Stimulated activated effector memory CD8-positive, alpha-beta T cell treated with anti-CD3 and anti-CD28 coated beads, Interleukin-12 subunit alpha, Interleukin-12 subunit beta, amount 100 ng/mL, for 72 hours (primary cell): ENCODE measurements around the gene OVCA2.

Source experiments
- ATAC-seq: fragments of 150-1000 bp; cut with Tn5 transposase; 2 replicates; pipeline ENCODE4 v1.10.0; 2021
- DNase-seq, 2 donors: peaks; one replicate each; pipeline ENCODE4 v3.0.0; 2021 to 2022; ENCODE audit warnings: low spot score in 2 of 2
- H3K27ac Mint-ChIP-seq: one replicate; pipeline ENCODE4 v1.8.0; 2022; ENCODE audit warnings: mild to moderate bottlenecking, mixed read lengths
- H3K36me3 Mint-ChIP-seq: one replicate; pipeline ENCODE4 v1.8.0; 2022; ENCODE audit warnings: mild to moderate bottlenecking, mixed read lengths
- H3K4me1 Mint-ChIP-seq: one replicate; pipeline ENCODE4 v1.8.0; 2022; ENCODE audit warnings: mixed read lengths
- H3K4me3 Mint-ChIP-seq: one replicate; pipeline ENCODE4 v1.8.0; 2022; ENCODE audit warnings: mild to moderate bottlenecking, mixed read lengths
- H3K9me3 Mint-ChIP-seq: one replicate; pipeline ENCODE4 v1.8.0; 2022; ENCODE audit warnings: mixed read lengths

Gene OVCA2

DNA sequence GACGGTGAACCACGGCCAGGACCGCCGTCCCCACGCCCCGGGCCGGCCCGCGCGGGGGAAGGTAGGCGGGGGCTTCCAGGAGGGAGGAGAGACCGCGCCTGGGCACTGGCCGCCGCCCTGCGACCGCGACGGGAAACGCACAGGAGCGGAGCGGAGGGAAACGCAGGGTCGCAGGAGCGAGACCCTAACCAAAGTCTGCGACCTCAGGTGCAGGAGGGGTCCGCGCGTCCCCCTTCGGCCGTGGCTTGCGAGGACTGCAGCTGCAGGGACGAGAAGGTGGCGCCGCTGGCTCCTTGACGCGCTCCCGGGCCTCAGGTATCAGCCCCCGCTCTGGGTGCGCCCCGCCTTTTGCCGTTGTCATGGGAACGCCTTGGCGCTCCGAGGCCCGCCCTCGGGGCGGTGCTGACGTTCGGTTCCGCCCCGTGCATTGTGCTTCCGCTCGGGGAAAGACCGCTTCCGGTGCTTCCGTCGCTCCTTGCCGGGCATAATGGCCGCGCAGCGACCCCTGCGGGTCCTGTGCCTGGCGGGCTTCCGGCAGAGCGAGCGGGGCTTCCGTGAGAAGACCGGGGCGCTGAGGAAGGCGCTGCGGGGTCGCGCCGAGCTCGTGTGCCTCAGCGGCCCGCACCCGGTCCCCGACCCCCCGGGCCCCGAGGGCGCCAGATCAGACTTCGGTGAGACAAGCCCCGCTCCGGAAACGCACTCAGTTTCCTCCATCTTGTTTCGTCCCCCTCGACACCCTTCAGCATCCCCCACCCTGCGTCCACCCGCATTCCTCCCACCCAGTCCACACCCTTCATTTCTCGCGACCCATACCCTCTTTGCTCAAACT lies at the start of gene OVCA2:
TSS of gene OVCA2 (plus strand) at position 462 of the 829 bp plus-strand sequence. CDS start at position 488, 26 bp downstream.
- Mint-ChIP-seq H3K27ac (peak within 1 kb of the TSS; percentile 97), H3K36me3 (peaks cover 73% of the 10 kb centered on the region), H3K4me3 (peak within 1 kb of the TSS; percentile 96), H3K9me3 (no peaks in the 10 kb centered on the region), H3K4me1 (peaks cover 29% of the 10 kb centered on the region)
- DNase-seq: peak; percentile 94 to 98
- ATAC-seq: peak; percentile 96

DNA sequence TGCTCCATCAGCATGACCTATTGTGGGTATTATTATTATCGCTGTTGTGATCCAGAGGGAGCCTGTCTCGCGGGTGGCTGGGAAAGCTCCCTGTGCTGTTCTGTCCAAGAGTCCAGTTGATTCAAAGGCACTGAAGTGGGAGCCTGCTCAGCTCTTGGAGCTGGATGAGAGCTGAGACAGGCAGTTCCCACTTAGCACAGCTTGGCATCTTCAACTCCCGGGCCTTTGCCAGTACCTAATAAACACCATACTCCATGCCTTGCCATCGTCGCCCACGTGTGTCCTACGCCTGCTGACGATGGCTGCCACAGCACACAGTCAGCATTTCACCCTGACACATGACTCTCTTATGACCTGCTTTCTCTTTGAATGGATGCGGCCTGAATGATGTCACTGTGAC lies 49.3 kb upstream of the OVCA2 start:
- H3K36me3 Mint-ChIP-seq: no peaks in the 10 kb centered on the region
- no peak for DNase-seq
- H3K9me3 Mint-ChIP-seq: no peaks in the 10 kb centered on the region
- ATAC-seq: no peak
- H3K4me3 Mint-ChIP-seq: no peak overlapping the region
- H3K4me1 Mint-ChIP-seq: no peaks in the 10 kb centered on the region
- no peak overlapping the region for H3K27ac Mint-ChIP-seq

GRCh38 chr17:1994707-1995106 lies 47.1 kb upstream of the OVCA2 start:
- ATAC-seq (no peak), DNase-seq (no peak)
- Mint-ChIP-seq H3K4me3 (no peak overlapping the region), H3K9me3 (no peaks in the 10 kb centered on the region), H3K4me1 (no peaks in the 10 kb centered on the region), H3K27ac (no peak overlapping the region), H3K36me3 (no peaks in the 10 kb centered on the region)

DNA sequence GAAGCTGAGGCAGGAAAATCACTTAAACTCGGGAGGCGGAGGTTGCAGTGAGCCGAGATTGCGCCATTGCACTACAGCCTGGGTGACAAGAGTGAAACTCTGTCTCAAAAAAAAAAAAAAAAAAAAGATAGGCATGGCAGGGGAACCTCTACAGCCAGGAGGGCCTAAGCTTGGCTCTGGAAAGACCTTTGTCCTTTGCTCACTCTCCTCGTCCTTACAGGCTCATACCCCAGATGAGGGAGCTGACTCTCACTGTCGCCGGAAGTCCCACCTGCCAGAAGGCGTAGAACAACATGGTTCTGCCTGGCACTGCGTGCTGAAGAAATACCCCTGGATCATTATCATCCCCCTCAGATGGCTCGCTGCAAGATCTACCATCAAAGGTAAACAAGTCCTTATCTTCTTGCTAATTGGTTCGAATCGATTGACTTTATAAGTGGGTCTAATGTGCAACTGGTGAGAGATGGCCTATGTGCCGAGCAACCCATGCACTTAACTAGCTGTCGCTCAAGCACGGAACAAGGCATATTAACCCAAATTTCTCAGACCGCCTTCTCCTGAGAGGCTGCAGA lies 46.4 kb upstream of the OVCA2 start:
- DNase-seq: no peak
- H3K9me3 Mint-ChIP-seq: no peaks in the 10 kb centered on the region
- no peak for ATAC-seq
- H3K4me1 Mint-ChIP-seq: no peaks in the 10 kb centered on the region
- H3K4me3 Mint-ChIP-seq: no peak overlapping the region
- no peaks in the 10 kb centered on the region for H3K36me3 Mint-ChIP-seq
- H3K27ac Mint-ChIP-seq: no peak overlapping the region

GRCh38 chr17:1995907-1996799 lies 45.7 kb upstream of the OVCA2 start:
- Mint-ChIP-seq H3K27ac (no peak overlapping the region), H3K9me3 (no peaks in the 10 kb centered on the region), H3K4me3 (no peak overlapping the region), H3K36me3 (no peaks in the 10 kb centered on the region), H3K4me1 (no peaks in the 10 kb centered on the region)
- no peak for ATAC-seq
- DNase-seq: no peak

DNA sequence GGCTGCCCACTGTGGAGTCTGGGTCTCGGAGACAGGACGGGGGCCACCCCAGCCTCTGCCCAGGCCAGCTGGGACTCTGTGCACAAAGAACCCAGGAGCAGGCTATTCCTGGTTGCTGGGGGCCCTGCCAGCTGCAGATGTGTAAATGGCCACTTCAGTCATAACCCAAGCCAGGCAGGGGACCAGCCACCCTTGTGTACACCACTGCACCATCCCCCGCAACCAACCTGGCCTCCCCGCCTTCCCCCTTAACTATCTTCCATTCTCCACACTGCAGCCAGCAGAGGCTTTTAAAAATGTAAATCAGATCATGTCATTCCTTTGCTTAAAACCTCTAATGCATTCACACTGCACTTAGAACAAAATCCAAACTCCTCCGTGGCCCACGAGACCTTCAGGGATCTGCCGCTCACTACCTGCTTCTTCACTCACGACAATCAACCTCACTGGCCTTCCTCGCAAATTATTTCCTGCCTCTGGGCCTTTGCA lies 45.0 kb upstream of the OVCA2 start:
- DNase-seq: no peak
- H3K4me1 Mint-ChIP-seq: no peaks in the 10 kb centered on the region
- H3K4me3 Mint-ChIP-seq: no peak overlapping the region
- no peak overlapping the region for H3K27ac Mint-ChIP-seq
- no peaks in the 10 kb centered on the region for H3K36me3 Mint-ChIP-seq
- H3K9me3 Mint-ChIP-seq: no peaks in the 10 kb centered on the region
- no peak for ATAC-seq

GRCh38 chr17:1997289-1997926 lies 44.4 kb upstream of the OVCA2 start:
- Mint-ChIP-seq H3K27ac (no peak overlapping the region), H3K4me1 (no peaks in the 10 kb centered on the region), H3K4me3 (no peak overlapping the region), H3K36me3 (no peaks in the 10 kb centered on the region), H3K9me3 (no peaks in the 10 kb centered on the region)
- ATAC-seq (no peak), DNase-seq (no peak)

DNA sequence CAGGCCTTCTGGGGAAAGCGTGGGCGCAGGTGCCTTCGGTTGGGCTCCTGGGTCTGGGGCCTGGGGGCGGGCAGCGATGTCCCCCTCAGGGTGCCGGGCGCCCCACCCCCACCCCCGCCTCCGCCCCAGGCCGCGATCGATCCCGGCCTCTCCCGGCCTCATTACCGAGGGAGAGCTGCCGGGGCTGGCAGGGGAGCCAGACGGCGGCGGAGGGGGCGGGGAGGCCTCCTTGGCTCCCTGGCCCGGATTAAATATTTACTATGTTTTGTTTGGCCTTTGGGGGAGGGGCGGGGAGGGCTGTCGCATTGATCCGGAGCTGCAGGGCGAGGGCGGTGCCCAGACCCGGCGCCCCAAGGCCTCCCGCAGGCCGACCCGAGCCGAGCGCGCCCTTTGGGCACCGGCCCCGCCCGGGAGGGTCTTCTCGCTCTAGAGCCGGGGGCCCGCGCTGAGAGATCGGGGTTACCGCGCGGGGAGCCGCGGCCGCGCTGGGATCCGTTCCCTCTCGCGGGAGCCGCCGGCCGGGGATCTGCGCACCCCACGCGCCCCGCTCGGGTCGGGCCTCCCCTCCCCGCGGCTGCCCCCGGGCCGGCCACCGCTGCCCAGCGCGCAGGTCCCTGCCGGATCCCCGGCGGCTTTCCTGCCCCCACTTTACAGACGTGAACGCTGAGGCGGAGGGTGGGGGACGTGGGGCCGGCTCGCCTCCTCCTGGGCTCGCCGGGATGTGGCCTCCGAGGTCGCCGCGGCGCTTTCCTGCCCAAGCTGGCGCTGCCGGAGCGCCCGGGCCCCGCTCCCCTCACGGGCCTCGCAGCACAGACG lies 43.7 kb upstream of the OVCA2 start:
- no peak overlapping the region for H3K27ac Mint-ChIP-seq
- no peaks in the 10 kb centered on the region for H3K36me3 Mint-ChIP-seq
- peak; percentile 8 for ATAC-seq
- no peak for DNase-seq
- H3K4me3 Mint-ChIP-seq: no peak overlapping the region
- H3K9me3 Mint-ChIP-seq: no peaks in the 10 kb centered on the region
- H3K4me1 Mint-ChIP-seq: no peaks in the 10 kb centered on the region

GRCh38 chr17:1999557-2000251 lies 42.1 kb upstream of the OVCA2 start:
- H3K4me1 Mint-ChIP-seq: no peaks in the 10 kb centered on the region
- peak overlapping the region; percentile 5 for H3K4me3 Mint-ChIP-seq
- peak; percentile 27 for ATAC-seq

GRCh38 chr17:2002767-2003329 lies 39.0 kb upstream of the OVCA2 start:
- H3K4me3 Mint-ChIP-seq: no peak overlapping the region
- no peaks in the 10 kb centered on the region for H3K9me3 Mint-ChIP-seq
- H3K36me3 Mint-ChIP-seq: no peaks in the 10 kb centered on the region
- ATAC-seq (no peak), DNase-seq (no peak)
- H3K4me1 Mint-ChIP-seq: no peaks in the 10 kb centered on the region
- H3K27ac Mint-ChIP-seq: no peak overlapping the region

More at GRCh38 chr17:1999557-2000251, 42.1 kb upstream of the OVCA2 start:
- DNase-seq: no peak
- no peaks in the 10 kb centered on the region for H3K36me3 Mint-ChIP-seq
- no peak overlapping the region for H3K27ac Mint-ChIP-seq
- H3K9me3 Mint-ChIP-seq: no peaks in the 10 kb centered on the region

- Mint-ChIP-seq H3K27ac (no peak overlapping the region), H3K4me3 (no peak overlapping the region), H3K9me3 (no peaks in the 10 kb centered on the region), H3K4me1 (no peaks in the 10 kb centered on the region), H3K36me3 (no peaks in the 10 kb centered on the region)
- ATAC-seq (no peak), DNase-seq (no peak)
These were observed 38.3 kb upstream of the OVCA2 start for GRCh38 chr17:2003525-2003924.

GRCh38 chr17:2004435-2004952 lies 37.3 kb upstream of the OVCA2 start:
- ATAC-seq (no peak), DNase-seq (no peak)
- Mint-ChIP-seq H3K4me1 (no peaks in the 10 kb centered on the region), H3K9me3 (no peaks in the 10 kb centered on the region), H3K4me3 (no peak overlapping the region), H3K36me3 (no peaks in the 10 kb centered on the region), H3K27ac (no peak overlapping the region)

- Mint-ChIP-seq H3K9me3 (no peaks in the 10 kb centered on the region), H3K36me3 (no peaks in the 10 kb centered on the region), H3K27ac (no peak overlapping the region), H3K4me3 (no peak overlapping the region), H3K4me1 (no peaks in the 10 kb centered on the region)
- DNase-seq (no peak), ATAC-seq (no peak)
These were observed 33.3 kb upstream of the OVCA2 start for GRCh38 chr17:2008332-2009126.
